Effector memory CD4-positive, alpha-beta T cell (primary cell): ENCODE data around the gene PIGK.
"Not testable (repeated sequence)": the region's sequence is repeated elsewhere in the genome, so short reads cannot be mapped to it uniquely, and the experiment has no call there.

Experiments used
- DNase-seq, 3 donors: peaks; one replicate each; pipeline ENCODE4 v3.0.0-alpha.2; 2020
- H3K27ac ChIP-seq: 2 replicates; pipeline ENCODE4 v1.7.0; 2013; ENCODE audit warnings: mild to moderate bottlenecking, low read length, moderate library complexity; ENCODE audit not compliant: insufficient read depth, poor library complexity, severe bottlenecking
- H3K27me3 ChIP-seq: replicated peaks from 2 replicates; pipeline ENCODE4 v1.7.0; 2013; ENCODE audit warnings: mild to moderate bottlenecking, low read length; ENCODE audit not compliant: insufficient read depth, control insufficient read depth, poor library complexity, severe bottlenecking
- H3K36me3 ChIP-seq: 2 replicates; pipeline ENCODE4 v1.7.0; 2013; ENCODE audit warnings: mild to moderate bottlenecking, low read length, moderate library complexity; ENCODE audit not compliant: control insufficient read depth, insufficient read depth
- H3K4me1 ChIP-seq: 2 replicates; pipeline ENCODE4 v1.7.0; 2013; ENCODE audit warnings: low read length, mild to moderate bottlenecking; ENCODE audit not compliant: control insufficient read depth, insufficient read depth, poor library complexity, severe bottlenecking
- H3K4me3 ChIP-seq: 2 replicates; pipeline ENCODE4 v1.7.0; 2013; ENCODE audit warnings: low read length, low read depth, mild to moderate bottlenecking; ENCODE audit not compliant: insufficient read depth, poor library complexity, severe bottlenecking
- H3K9me3 ChIP-seq: 2 replicates; pipeline ENCODE4 v1.7.0; 2013; ENCODE audit warnings: mild to moderate bottlenecking, low read length, moderate library complexity; ENCODE audit not compliant: control insufficient read depth

The PIGK gene

GRCh38 chr1:77234096-77234495 lies 14.9 kb upstream of the PIGK start:
- Histone ChIP-seq H3K4me1 (no peaks in the 10 kb centered on the region), H3K36me3 (no peaks in the 10 kb centered on the region), H3K4me3 (no peak overlapping the region), H3K27me3 (no peaks in the 10 kb centered on the region), H3K9me3 (no peaks in the 10 kb centered on the region), H3K27ac (no peak overlapping the region)
- no peak for DNase-seq

GRCh38 chr1:77232829-77233228 lies 13.6 kb upstream of the PIGK start:
- Histone ChIP-seq H3K27me3 (no peaks in the 10 kb centered on the region), H3K27ac (no peak overlapping the region), H3K4me1 (no peaks in the 10 kb centered on the region), H3K9me3 (no peaks in the 10 kb centered on the region), H3K4me3 (no peak overlapping the region), H3K36me3 (no peaks in the 10 kb centered on the region)
- DNase-seq: no peak

- no peaks in the 10 kb centered on the region for H3K36me3 ChIP-seq
- H3K27ac ChIP-seq: no peak overlapping the region
- DNase-seq: no peak
- no peaks in the 10 kb centered on the region for H3K9me3 ChIP-seq
- no peaks in the 10 kb centered on the region for H3K27me3 ChIP-seq
- H3K4me1 ChIP-seq: no peaks in the 10 kb centered on the region
- no peak overlapping the region for H3K4me3 ChIP-seq
Observed at GRCh38 chr1:77230051-77230450, 10.8 kb upstream of the PIGK start.

DNA sequence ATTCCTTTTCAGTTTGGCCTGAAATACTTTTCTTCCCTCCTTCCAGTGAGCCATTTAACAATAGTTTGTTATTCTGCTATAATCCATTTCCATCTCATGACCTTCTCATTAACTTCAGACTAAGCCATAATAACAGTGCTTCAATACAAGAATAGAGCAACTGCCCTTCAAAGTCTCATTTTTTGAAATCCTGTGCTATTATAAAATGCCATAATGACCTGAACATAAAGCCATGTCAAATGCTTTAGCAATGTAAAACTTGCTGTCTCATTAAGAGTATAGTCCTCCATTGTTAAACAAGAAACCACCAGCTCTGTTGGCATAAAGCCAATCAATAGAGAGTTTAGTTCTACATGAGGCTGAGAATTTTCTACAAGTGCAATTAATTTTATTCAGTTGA lies 9.6 kb upstream of the PIGK start:
- DNase-seq: no peak

GRCh38 chr1:77227381-77227780 lies 8.2 kb upstream of the PIGK start:
- no peaks in the 10 kb centered on the region for H3K36me3 ChIP-seq
- no peaks in the 10 kb centered on the region for H3K4me1 ChIP-seq
- DNase-seq: no peak
- no peak overlapping the region for H3K4me3 ChIP-seq
- H3K9me3 ChIP-seq: no peaks in the 10 kb centered on the region
- no peaks in the 10 kb centered on the region for H3K27me3 ChIP-seq
- H3K27ac ChIP-seq: no peak overlapping the region

More for the DNA sequence above, 9.6 kb upstream of the PIGK start:
- Histone ChIP-seq H3K36me3 (no peaks in the 10 kb centered on the region), H3K27ac (no peak overlapping the region), H3K4me1 (no peaks in the 10 kb centered on the region), H3K9me3 (no peaks in the 10 kb centered on the region), H3K27me3 (no peaks in the 10 kb centered on the region), H3K4me3 (no peak overlapping the region)

- H3K4me1 ChIP-seq: peaks cover 4% of the 10 kb centered on the region
- no peak overlapping the region for H3K4me3 ChIP-seq
- H3K27ac ChIP-seq: no peak overlapping the region
- H3K27me3 ChIP-seq: no peaks in the 10 kb centered on the region
- no peaks in the 10 kb centered on the region for H3K36me3 ChIP-seq
- no peak for DNase-seq
- no peaks in the 10 kb centered on the region for H3K9me3 ChIP-seq
Observed at GRCh38 chr1:77222496-77222895, 3.3 kb upstream of the PIGK start.

- Histone ChIP-seq H3K9me3 (no peaks in the 10 kb centered on the region), H3K36me3 (no peaks in the 10 kb centered on the region), H3K4me3 (no peak overlapping the region), H3K27me3 (no peaks in the 10 kb centered on the region), H3K27ac (no peak overlapping the region), H3K4me1 (peaks cover 4% of the 10 kb centered on the region)
- no peak for DNase-seq
Observed at GRCh38 chr1:77220687-77221463, 1.6 kb upstream of the PIGK start.

- no peaks in the 10 kb centered on the region for H3K36me3 ChIP-seq
- H3K4me3 ChIP-seq: peak overlapping the region; percentile 98
- H3K4me1 ChIP-seq: peaks cover 4% of the 10 kb centered on the region
- no peaks in the 10 kb centered on the region for H3K9me3 ChIP-seq
- H3K27me3 ChIP-seq: no peaks in the 10 kb centered on the region
- H3K27ac ChIP-seq: peak overlapping the region; percentile 86
- DNase-seq: peak in 1 of 3 donors; percentile 2
Observed at GRCh38 chr1:77218477-77219165, 609 bp downstream of the PIGK start.

GRCh38 chr1:77204043-77204442 lies 15.2 kb downstream of the PIGK start:
- not testable (repeated sequence) for DNase-seq, H3K27ac ChIP-seq, H3K27me3 ChIP-seq, H3K9me3 ChIP-seq, H3K4me3 ChIP-seq, H3K36me3 ChIP-seq, H3K4me1 ChIP-seq

- Histone ChIP-seq H3K4me1 (no peaks in the 10 kb centered on the region), H3K27ac (no peak overlapping the region), H3K27me3 (no peaks in the 10 kb centered on the region), H3K36me3 (no peaks in the 10 kb centered on the region), H3K4me3 (no peak overlapping the region), H3K9me3 (no peaks in the 10 kb centered on the region)
- DNase-seq: no peak
Observed at GRCh38 chr1:77202751-77203150, 16.5 kb downstream of the PIGK start.
